ENCODE measurements around the gene CCDC196.
A peak's percentile ranks its signal among the peaks of the same experiment; 100 is the strongest.

Gene CCDC196, protein sequence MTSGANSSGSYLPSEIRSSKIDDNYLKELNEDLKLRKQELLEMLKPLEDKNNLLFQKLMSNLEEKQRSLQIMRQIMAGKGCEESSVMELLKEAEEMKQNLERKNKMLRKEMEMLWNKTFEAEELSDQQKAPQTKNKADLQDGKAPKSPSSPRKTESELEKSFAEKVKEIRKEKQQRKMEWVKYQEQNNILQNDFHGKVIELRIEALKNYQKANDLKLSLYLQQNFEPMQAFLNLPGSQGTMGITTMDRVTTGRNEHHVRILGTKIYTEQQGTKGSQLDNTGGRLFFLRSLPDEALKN

DNA sequence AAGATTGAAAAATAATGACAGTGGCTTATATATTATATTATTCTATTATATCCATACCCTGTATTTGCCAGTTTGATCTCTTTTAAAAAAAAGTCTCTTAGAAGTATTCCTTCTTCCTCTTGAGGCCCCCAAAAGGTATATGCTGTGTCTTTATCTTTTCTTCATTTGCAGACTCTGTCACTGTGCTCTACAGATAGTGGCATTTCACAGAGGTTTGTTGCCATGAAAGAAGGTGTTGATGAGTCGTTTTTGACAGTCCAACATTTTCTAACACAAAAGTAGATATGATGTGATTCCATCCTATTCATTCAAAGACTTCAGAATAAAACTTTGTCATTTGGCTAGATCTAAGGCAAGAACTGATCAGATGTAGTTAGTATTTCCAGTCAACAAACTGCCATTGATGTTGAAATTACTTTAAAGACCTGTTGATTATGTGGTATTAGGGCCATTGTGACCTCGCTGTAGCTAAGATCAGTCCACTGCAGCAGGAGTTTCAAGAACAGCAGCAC, at the start of gene CCDC196:
Gene CCDC196 (plus strand): TSS at position 462 of the 512 bp plus-strand sequence. CDS start 132 bp downstream, outside the sequence.
- Histone ChIP-seq H3K36me3 (no peaks in the 10 kb centered on the region), H3K9me3 (ENCODE audit: severe bottlenecking) (no peaks in the 10 kb centered on the region), H3K27ac (no peak within 1 kb of the TSS), H3K27me3 (ENCODE audit: insufficient read depth, low read depth, severe bottlenecking) (no peaks in the 10 kb centered on the region), H3K4me3 (ENCODE audit: low read depth, low read length) (no peak within 1 kb of the TSS)
- DNase-seq, result no peak
- TF ChIP-seq, protein P1, sequence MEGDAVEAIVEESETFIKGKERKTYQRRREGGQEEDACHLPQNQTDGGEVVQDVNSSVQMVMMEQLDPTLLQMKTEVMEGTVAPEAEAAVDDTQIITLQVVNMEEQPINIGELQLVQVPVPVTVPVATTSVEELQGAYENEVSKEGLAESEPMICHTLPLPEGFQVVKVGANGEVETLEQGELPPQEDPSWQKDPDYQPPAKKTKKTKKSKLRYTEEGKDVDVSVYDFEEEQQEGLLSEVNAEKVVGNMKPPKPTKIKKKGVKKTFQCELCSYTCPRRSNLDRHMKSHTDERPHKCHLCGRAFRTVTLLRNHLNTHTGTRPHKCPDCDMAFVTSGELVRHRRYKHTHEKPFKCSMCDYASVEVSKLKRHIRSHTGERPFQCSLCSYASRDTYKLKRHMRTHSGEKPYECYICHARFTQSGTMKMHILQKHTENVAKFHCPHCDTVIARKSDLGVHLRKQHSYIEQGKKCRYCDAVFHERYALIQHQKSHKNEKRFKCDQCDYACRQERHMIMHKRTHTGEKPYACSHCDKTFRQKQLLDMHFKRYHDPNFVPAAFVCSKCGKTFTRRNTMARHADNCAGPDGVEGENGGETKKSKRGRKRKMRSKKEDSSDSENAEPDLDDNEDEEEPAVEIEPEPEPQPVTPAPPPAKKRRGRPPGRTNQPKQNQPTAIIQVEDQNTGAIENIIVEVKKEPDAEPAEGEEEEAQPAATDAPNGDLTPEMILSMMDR (IDR thresholded peaks at IDR 0.05; ENCODE audit: low read depth, low read length), result no peak

DNA sequence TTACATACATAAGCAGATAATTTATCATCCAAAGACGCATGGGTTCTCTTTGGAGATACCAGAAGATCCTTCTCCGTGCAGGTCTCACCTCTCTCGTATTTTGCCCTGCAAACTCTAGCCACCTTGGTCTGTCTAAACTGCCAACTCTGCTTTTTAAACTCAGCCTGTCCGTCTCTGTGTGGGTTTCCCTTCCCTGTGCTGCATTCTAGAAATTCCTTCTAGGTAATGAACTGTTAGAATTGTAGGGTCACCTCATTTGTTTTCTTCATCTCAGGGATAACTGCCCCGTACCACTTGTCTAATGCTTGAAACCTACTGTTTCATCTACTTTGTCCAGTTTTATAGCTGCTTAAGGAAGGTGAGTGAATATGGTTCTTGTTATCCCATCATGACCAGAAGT, 45.4 kb upstream of the CCDC196 start:
- DNase-seq, result no peak
- Histone ChIP-seq H3K27me3 (ENCODE audit: insufficient read depth, low read depth, severe bottlenecking) (no peaks in the 10 kb centered on the region), H3K4me3 (ENCODE audit: low read depth, low read length) (no peak overlapping the region), H3K27ac (no peak overlapping the region), H3K9me3 (ENCODE audit: severe bottlenecking) (no peaks in the 10 kb centered on the region), H3K36me3 (no peaks in the 10 kb centered on the region)
- TF ChIP-seq, protein P1 (IDR thresholded peaks at IDR 0.05; ENCODE audit: low read depth, low read length), result no peak

DNA sequence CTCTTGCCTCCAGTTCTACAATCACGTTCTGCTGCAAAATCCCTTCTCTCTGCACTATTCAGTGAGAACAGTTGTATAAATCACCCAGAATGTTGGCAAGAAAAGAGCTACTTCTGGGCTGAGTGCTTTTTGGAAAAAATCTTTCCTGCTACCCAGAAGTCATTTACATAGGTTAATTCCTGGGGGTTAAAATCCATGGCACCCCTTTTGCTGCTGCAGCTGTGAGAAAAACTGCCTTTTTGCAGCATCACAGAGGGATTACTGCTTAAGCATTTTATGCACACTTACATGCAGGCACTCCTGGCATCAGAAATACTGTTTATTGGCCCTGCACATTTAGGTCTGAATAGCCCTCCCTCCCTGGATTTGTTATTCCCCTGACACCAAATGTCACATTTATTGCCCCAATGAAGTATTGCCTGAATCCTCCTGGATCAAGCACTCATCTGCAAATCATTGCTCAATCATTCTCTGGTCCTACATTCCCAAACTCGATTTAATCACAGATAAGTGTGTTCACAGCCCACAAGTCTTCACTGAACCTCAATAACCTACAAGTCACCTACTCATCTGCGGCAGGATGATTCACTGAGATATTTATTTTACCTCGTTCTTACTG, 43.1 kb upstream of the CCDC196 start:
- Histone ChIP-seq H3K36me3 (no peaks in the 10 kb centered on the region), H3K27me3 (ENCODE audit: insufficient read depth, low read depth, severe bottlenecking) (no peaks in the 10 kb centered on the region), H3K27ac (no peak overlapping the region), H3K4me3 (ENCODE audit: low read depth, low read length) (no peak overlapping the region), H3K9me3 (ENCODE audit: severe bottlenecking) (no peaks in the 10 kb centered on the region)
- DNase-seq, result no peak
- TF ChIP-seq, protein P1 (IDR thresholded peaks at IDR 0.05; ENCODE audit: low read depth, low read length), result no peak

DNA sequence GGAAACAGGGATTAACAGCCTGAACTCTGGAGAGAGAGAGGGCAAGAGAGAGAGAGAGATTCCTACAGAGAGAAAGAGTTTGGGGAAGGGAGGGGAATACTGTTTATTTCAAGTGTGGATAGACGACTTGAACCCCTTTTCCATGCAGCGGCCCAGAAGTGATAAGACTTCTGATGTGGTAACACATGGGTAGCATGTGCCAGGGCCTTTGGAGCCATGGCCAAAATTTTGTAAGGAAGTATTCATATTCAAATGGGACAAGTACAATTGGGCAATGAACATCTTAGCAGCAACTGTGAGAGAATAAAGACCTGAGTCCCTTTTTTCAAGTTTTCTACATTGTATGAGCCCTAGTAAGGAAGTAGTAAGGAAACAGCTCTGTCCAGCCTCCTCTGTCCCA, 42.4 kb upstream of the CCDC196 start:
- H3K27ac ChIP-seq, result no peak overlapping the region
- no peak overlapping the region for H3K4me3 ChIP-seq (ENCODE audit: low read depth, low read length)
- H3K27me3 ChIP-seq (ENCODE audit: insufficient read depth, low read depth, severe bottlenecking), result no peaks in the 10 kb centered on the region
- DNase-seq, result no peak
- H3K9me3 ChIP-seq (ENCODE audit: severe bottlenecking), result no peaks in the 10 kb centered on the region
- TF ChIP-seq, protein P1 (IDR thresholded peaks at IDR 0.05; ENCODE audit: low read depth, low read length), result no peak
- H3K36me3 ChIP-seq, result no peaks in the 10 kb centered on the region

DNA sequence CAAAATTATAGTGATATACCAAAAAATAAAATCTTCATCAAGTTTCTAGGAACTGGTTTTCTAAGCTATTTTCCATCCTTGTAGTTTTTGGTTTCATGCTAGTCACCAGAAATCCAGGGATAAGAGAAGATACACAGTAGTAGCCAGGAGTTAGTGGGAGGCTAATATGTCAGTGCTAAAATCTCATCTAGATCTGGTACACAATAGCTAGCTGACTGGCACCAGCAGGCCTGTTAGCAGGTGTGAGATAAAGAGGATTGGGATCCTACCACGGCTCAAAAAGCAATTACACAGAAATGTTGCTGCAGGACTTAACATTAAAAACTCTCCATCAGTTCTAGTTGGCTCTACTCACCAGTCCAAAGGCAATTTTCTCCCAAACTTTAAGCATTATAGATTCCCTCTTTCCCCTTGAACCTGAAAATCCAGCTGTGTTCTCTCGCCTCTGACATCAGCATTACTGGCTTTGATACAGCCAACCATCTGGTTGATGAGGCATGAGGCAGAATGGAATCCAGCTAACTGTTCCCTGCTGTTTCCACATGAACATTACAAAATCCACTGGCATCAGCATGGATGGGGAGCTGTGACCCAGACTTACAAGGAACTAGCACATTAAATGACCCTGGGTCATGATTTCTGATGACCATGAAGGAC, 41.8 kb upstream of the CCDC196 start:
- no peak overlapping the region for H3K27ac ChIP-seq
- no peaks in the 10 kb centered on the region for H3K27me3 ChIP-seq (ENCODE audit: insufficient read depth, low read depth, severe bottlenecking)
- no peaks in the 10 kb centered on the region for H3K9me3 ChIP-seq (ENCODE audit: severe bottlenecking)
- TF ChIP-seq, protein P1 (IDR thresholded peaks at IDR 0.05; ENCODE audit: low read depth, low read length), result no peak
- H3K36me3 ChIP-seq, result no peaks in the 10 kb centered on the region
- H3K4me3 ChIP-seq (ENCODE audit: low read depth, low read length), result no peak overlapping the region
- peak; percentile 16 for DNase-seq
